HEK293 (cell line): ENCODE results near the gene EARS2.

Experiments used
- CTCF ChIA-PET: fragments of 350-600 bp; formaldehyde crosslinking; extraction: SDS; loops from one replicate; lab custom pipeline; 2021; ENCODE audit warnings: antibody characterized with exemption; lab: Yijun Ruan, JAX
- POLR2A ChIA-PET: fragments of 300-600 bp; formaldehyde crosslinking; extraction: SDS; loops from one replicate; lab custom pipeline; 2020; ENCODE audit warnings: antibody characterized with exemption, inconsistent platforms; lab: Yijun Ruan, JAX
- H3K27ac ChIP-seq: fragments of 200-500 bp; sonication (Bioruptor generic); 2 replicates; pipeline ENCODE4 v1.5.1; 2014; ENCODE audit warnings: low read depth, low read length, control low read depth, inconsistent platforms; ENCODE audit errors: extremely low read depth
- H3K36me3 ChIP-seq, 2 experiments: fragments of 200-500 bp in 1 of 2; sonication (Bioruptor generic) in 1 of 2; 1 replicate in 1 of 2; 2 replicates in 1 of 2; pipeline ENCODE4 v1.5.1; 2014 to 2017; ENCODE audit warnings: inconsistent platforms in 2 of 2, low read length in 2 of 2; ENCODE audit not compliant: control insufficient read depth in 2 of 2, insufficient read depth in 1 of 2
- H3K4me1 ChIP-seq: fragments of 200-500 bp; sonication (Bioruptor generic); 2 replicates; pipeline ENCODE4 v1.5.1; 2014; ENCODE audit warnings: mild to moderate bottlenecking, low read length, inconsistent platforms; ENCODE audit not compliant: control insufficient read depth, insufficient read depth
- H3K4me3 ChIP-seq: 2 replicates; pipeline ENCODE4 v1.5.1; 2011; ENCODE audit warnings: low read depth, mild to moderate bottlenecking, control low read depth, low read length, moderate library complexity
- H3K9me3 ChIP-seq: fragments of 200-500 bp; sonication (Bioruptor generic); 2 replicates; pipeline ENCODE4 v1.5.1; 2014; ENCODE audit warnings: low read depth, low read length, inconsistent platforms; ENCODE audit not compliant: control insufficient read depth, insufficient read depth
- FEZF1 ChIP-seq: fragments of 450-650 bp; formaldehyde crosslinking; IDR thresholded peaks from 2 replicates; pipeline ENCODE4 v1.5.1; 2016; ENCODE audit warnings: missing biosample characterization, missing genetic modification characterization
- HOXC10 ChIP-seq: sonication (generic); formaldehyde crosslinking; IDR thresholded peaks from 2 replicates; pipeline ENCODE4 v1.8.1; 2023; ENCODE audit warnings: mild to moderate bottlenecking, missing genetic modification reagents
- HOXD13 ChIP-seq: sonication (generic); formaldehyde crosslinking; IDR thresholded peaks from 2 replicates; pipeline ENCODE4 v1.8.0; 2022; ENCODE audit warnings: missing genetic modification reagents, borderline replicate concordance
- RBAK ChIP-seq: fragments of 450-650 bp; formaldehyde crosslinking; IDR thresholded peaks from 2 replicates; pipeline ENCODE4 v1.5.1; 2016; ENCODE audit warnings: missing biosample characterization, missing genetic modification characterization
- SCRT1 ChIP-seq: fragments of 450-650 bp; formaldehyde crosslinking; IDR thresholded peaks from 2 replicates; pipeline ENCODE4 v1.5.1; 2016; ENCODE audit warnings: missing biosample characterization, missing genetic modification characterization, borderline replicate concordance
- SCRT2 ChIP-seq: fragments of 450-650 bp; formaldehyde crosslinking; IDR thresholded peaks from 2 replicates; pipeline ENCODE4 v1.5.1; 2016; ENCODE audit warnings: missing biosample characterization, missing genetic modification characterization
- SP7 ChIP-seq: fragments of 450-650 bp; formaldehyde crosslinking; IDR thresholded peaks from 2 replicates; pipeline ENCODE4 v1.5.1; 2016; ENCODE audit warnings: missing biosample characterization, missing genetic modification characterization
- ZIC2 ChIP-seq: fragments of 450-650 bp; formaldehyde crosslinking; IDR thresholded peaks from 2 replicates; pipeline ENCODE4 v1.5.1; 2016; ENCODE audit warnings: missing biosample characterization, missing genetic modification characterization
- ZNF114 ChIP-seq: fragments of 450-650 bp; formaldehyde crosslinking; IDR thresholded peaks from 2 replicates; pipeline ENCODE4 v1.5.0; 2017; ENCODE audit warnings: missing biosample characterization, missing genetic modification characterization
- ZNF16 ChIP-seq: fragments of 450-650 bp; formaldehyde crosslinking; IDR thresholded peaks from 2 replicates; pipeline ENCODE4 v1.5.1; 2016; ENCODE audit warnings: low read depth, missing biosample characterization, missing genetic modification characterization
- ZNF184 ChIP-seq: fragments of 450-650 bp; IDR thresholded peaks from 2 replicates; pipeline ENCODE4 v1.5.1; 2018; ENCODE audit warnings: missing biosample characterization, mild to moderate bottlenecking, missing genetic modification characterization
- ZNF19 ChIP-seq: fragments of 450-650 bp; formaldehyde crosslinking; IDR thresholded peaks from 2 replicates; pipeline ENCODE4; 2016; ENCODE audit warnings: missing biosample characterization, missing genetic modification characterization, low read depth
- ZNF2 ChIP-seq: fragments of 450-650 bp; formaldehyde crosslinking; IDR thresholded peaks from 2 replicates; pipeline ENCODE4 v1.5.1; 2016; ENCODE audit warnings: missing biosample characterization, missing genetic modification characterization
- ZNF292 ChIP-seq: fragments of 450-650 bp; formaldehyde crosslinking; IDR thresholded peaks from 2 replicates; pipeline ENCODE4 v1.5.1; 2016; ENCODE audit warnings: low read depth, missing biosample characterization, missing genetic modification characterization, borderline replicate concordance
- ZNF324 ChIP-seq: fragments of 450-650 bp; formaldehyde crosslinking; IDR thresholded peaks from 2 replicates; pipeline ENCODE4 v1.5.1; 2016; ENCODE audit warnings: missing biosample characterization, missing genetic modification characterization
- ZNF335 ChIP-seq: fragments of 450-650 bp; formaldehyde crosslinking; conservative IDR thresholded peaks from 2 replicates; pipeline ENCODE4 v1.5.1; 2016; ENCODE audit warnings: missing biosample characterization, missing genetic modification characterization
- ZNF341 ChIP-seq: fragments of 450-650 bp; formaldehyde crosslinking; IDR thresholded peaks from 2 replicates; pipeline ENCODE4; 2016; ENCODE audit warnings: low read depth, missing biosample characterization, missing genetic modification characterization
- ZNF596 ChIP-seq: fragments of 450-650 bp; IDR thresholded peaks from 2 replicates; pipeline ENCODE4 v1.5.0; 2018; ENCODE audit warnings: missing biosample characterization, mild to moderate bottlenecking, missing genetic modification characterization, moderate library complexity
- ZNF600 ChIP-seq: fragments of 450-650 bp; formaldehyde crosslinking; IDR thresholded peaks from 2 replicates; pipeline ENCODE4 v1.5.1; 2016; ENCODE audit warnings: missing biosample characterization, missing genetic modification characterization
- ZNF658 ChIP-seq: fragments of 450-650 bp; formaldehyde crosslinking; IDR thresholded peaks from 2 replicates; pipeline ENCODE4; 2016; ENCODE audit warnings: missing biosample characterization, missing genetic modification characterization
- ZNF664 ChIP-seq: fragments of 450-650 bp; formaldehyde crosslinking; IDR thresholded peaks from 2 replicates; pipeline ENCODE4 v1.5.1; 2016; ENCODE audit warnings: missing biosample characterization, missing genetic modification characterization
- ZNF670 ChIP-seq: fragments of 450-650 bp; formaldehyde crosslinking; IDR thresholded peaks from 2 replicates; pipeline ENCODE4 v1.5.1; 2016; ENCODE audit warnings: missing biosample characterization, missing genetic modification characterization, low read depth
- TF ChIP-seq, protein P1 (sequence below): fragments of 450-650 bp; formaldehyde crosslinking; IDR thresholded peaks from 2 replicates; pipeline ENCODE4 v1.5.1; 2016; ENCODE audit warnings: missing biosample characterization, missing genetic modification characterization

Gene EARS2

DNA sequence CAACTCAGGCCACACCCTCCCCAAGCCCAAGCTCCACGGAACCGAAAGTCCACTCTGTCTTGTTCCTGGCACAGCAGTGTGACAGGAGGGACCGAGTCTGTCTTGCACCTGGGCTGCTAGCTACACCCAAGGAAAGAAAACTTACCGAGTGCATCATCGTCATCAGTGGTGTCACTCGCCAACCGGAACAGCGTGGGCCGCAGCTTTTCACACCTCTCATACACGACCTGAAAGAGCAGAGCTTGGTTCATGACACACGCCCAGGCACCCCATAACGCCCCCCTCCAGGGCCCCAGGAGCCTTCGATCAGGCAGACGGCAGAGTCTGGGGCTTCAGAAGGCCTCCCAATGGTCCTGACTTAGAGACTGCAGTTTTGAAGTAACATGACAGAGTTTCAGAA lies 74.4 kb downstream of the EARS2 start (continued):
- no peak for TF ChIP-seq ZNF600 (tag by site-specific recombination)
- TF ChIP-seq ZNF324: no peak
- TF ChIP-seq SCRT2 (tag by site-specific recombination): no peak

DNA sequence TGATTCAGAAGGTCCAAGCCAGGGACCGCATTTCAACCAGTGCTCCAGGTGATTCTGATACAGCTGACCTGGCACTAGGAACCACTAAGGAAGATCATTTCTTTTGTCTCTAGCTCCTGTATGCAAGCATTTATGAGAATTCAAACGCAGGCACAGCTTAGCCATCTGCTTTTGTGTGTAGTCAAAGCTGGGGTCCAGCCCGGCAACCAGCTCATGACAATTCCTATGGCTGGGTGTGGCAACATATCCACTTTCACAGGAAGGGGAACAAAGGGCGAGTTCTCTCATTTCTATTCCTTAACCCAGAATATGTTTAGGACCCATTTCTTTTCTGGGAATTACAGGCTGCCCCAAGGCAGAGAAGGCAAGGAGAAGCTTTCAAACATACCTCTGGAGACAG lies 76.9 kb downstream of the EARS2 start:
- H3K36me3 ChIP-seq: peaks cover 42 to 92% of the 10 kb centered on the region in 2 experiments
- TF ChIP-seq SP7 (tag by site-specific recombination) (no peak), ZNF292 (tag by site-specific recombination) (no peak), ZNF596 (tag by site-specific recombination) (no peak), ZNF19 (tag by site-specific recombination) (no peak), ZNF670 (tag by site-specific recombination) (no peak)
- TF ChIP-seq, protein P1, sequence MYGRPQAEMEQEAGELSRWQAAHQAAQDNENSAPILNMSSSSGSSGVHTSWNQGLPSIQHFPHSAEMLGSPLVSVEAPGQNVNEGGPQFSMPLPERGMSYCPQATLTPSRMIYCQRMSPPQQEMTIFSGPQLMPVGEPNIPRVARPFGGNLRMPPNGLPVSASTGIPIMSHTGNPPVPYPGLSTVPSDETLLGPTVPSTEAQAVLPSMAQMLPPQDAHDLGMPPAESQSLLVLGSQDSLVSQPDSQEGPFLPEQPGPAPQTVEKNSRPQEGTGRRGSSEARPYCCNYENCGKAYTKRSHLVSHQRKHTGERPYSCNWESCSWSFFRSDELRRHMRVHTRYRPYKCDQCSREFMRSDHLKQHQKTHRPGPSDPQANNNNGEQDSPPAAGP: no peak
- no peaks in the 10 kb centered on the region for H3K4me1 ChIP-seq
- ChIA-PET CTCF (interaction anchor here (0.6 kb wide), 1 partner anchor 7 kb away, joined by 5 read pairs; no protein-coding TSS in a partner anchor), POLR2A (interaction anchor here (1.1 kb wide), 1 partner anchor 29 kb away, joined by 3 read pairs; no protein-coding TSS in a partner anchor)
- H3K9me3 ChIP-seq: no peaks in the 10 kb centered on the region
- H3K4me3 ChIP-seq: no peak overlapping the region
- H3K27ac ChIP-seq: no peak overlapping the region

DNA sequence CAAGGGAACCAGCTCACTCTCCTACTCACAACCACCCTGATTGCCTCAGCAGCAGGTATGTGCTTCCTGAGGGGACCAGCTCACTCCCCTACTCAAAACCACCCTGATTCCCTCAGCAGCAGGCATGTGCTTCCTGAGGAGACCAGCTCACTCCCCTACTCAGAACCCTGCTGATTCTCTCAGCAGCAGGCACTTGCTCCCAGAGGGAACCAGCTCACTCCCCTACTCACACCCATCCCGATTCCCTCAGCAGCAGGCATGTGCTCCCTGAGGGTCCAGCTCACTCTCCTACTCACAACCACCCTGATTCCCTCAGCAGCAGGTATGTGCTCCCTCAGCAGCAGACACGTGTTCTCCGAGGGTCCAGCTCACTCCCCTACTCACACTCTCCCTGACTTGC lies 78.0 kb downstream of the EARS2 start:
- Histone ChIP-seq H3K4me3 (no peak overlapping the region), H3K4me1 (no peaks in the 10 kb centered on the region), H3K27ac (no peak overlapping the region), H3K36me3 (peaks cover 54 to 92% of the 10 kb centered on the region in 2 experiments), H3K9me3 (no peaks in the 10 kb centered on the region)
- TF ChIP-seq ZIC2 (tag by site-specific recombination) (peak; percentile 80), ZNF16 (tag by site-specific recombination) (no peak)
- ChIA-PET POLR2A (no interaction called here), CTCF (interaction anchor here (0.6 kb wide), 1 partner anchor 1804 kb away, joined by 3 read pairs; no protein-coding TSS in a partner anchor)

DNA sequence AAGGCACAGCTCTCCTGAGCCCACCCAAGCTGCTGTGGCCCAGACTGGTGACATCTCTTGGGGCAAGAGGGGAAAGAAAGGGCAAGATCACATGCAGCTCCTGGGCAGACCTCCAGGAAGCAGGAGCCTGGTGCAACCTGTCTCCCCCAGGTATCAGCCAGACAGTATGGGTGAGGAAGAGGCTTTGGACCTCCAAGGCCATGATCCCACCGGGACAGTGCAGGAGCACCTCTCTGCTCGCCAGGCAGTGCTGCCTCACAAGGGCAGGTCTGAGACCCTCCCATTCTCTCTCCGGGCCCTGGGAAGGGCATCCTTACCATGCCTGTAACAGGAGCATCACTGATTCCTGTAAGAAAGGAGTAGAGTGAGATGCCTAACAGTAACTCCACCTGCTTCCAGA lies 78.6 kb downstream of the EARS2 start:
- Histone ChIP-seq H3K4me1 (no peaks in the 10 kb centered on the region), H3K9me3 (no peaks in the 10 kb centered on the region), H3K36me3 (peaks cover 53 to 96% of the 10 kb centered on the region in 2 experiments), H3K27ac (no peak overlapping the region), H3K4me3 (no peak overlapping the region)
- CTCF ChIA-PET: no interaction called here
- POLR2A ChIA-PET: no interaction called here
- TF ChIP-seq ZNF2 (tag by site-specific recombination) (no peak), ZNF184 (tag by site-specific recombination) (no peak), ZNF341 (no peak), RBAK (no peak), ZNF19 (tag by site-specific recombination) (no peak), HOXC10 (CRISPR knock-in tag) (no peak), ZNF114 (tag by site-specific recombination) (no peak), ZNF658 (no peak), FEZF1 (no peak), SCRT1 (tag by site-specific recombination) (no peak), ZNF335 (tag by site-specific recombination) (no peak), ZNF664 (tag by site-specific recombination) (no peak), HOXD13 (CRISPR knock-in tag) (no peak)
